Endodermal cell (in vitro differentiated cells): ENCODE results near the gene CAPN5. TPM values are rescaled to one million over a fixed set of nuclear protein-coding genes. Genes with fewer than 3 reads are reported as not detected.

ENCODE experiments used
- DNase-seq: peaks from one replicate; pipeline ENCODE4 v3.0.0-alpha.2; 2017
- H3K27ac ChIP-seq: 2 replicates; pipeline ENCODE4 v1.5.1; 2013; ENCODE audit warnings: mild to moderate bottlenecking, low read depth, low read length, moderate library complexity
- H3K27me3 ChIP-seq: 2 replicates; pipeline ENCODE4 v1.6.1; 2013; ENCODE audit warnings: mild to moderate bottlenecking, low read length, moderate library complexity; ENCODE audit not compliant: insufficient read depth, control insufficient read depth, poor library complexity, severe bottlenecking
- H3K36me3 ChIP-seq: 2 replicates; pipeline ENCODE4 v1.7.0; 2013; ENCODE audit warnings: mild to moderate bottlenecking, low read length, moderate library complexity; ENCODE audit not compliant: control insufficient read depth, insufficient read depth
- H3K4me1 ChIP-seq: one replicate; pipeline ENCODE4 v1.7.0; 2013; ENCODE audit warnings: low read length; ENCODE audit not compliant: control insufficient read depth, insufficient read depth
- H3K4me3 ChIP-seq: 2 replicates; pipeline ENCODE4 v1.5.1; 2013; ENCODE audit warnings: mild to moderate bottlenecking, low read length, moderate library complexity
- H3K9ac ChIP-seq: 2 replicates; pipeline ENCODE4 v1.6.1; 2013; ENCODE audit warnings: mild to moderate bottlenecking, low read length, moderate library complexity; ENCODE audit not compliant: poor library complexity, severe bottlenecking; ENCODE audit errors: extremely low read depth
- H3K9me3 ChIP-seq: 2 replicates; pipeline ENCODE4 v1.6.1; 2013; ENCODE audit warnings: mild to moderate bottlenecking, low read length, moderate library complexity; ENCODE audit not compliant: control insufficient read depth
- H3K27ac Mint-ChIP-seq: 2 replicates; pipeline ENCODE4 v1.8.0; 2020; ENCODE audit warnings: mixed read lengths
- H3K27me3 Mint-ChIP-seq: 2 replicates; pipeline ENCODE4 v1.8.0; 2021; ENCODE audit warnings: mild to moderate bottlenecking, mixed read lengths; ENCODE audit not compliant: insufficient read depth
- H3K36me3 Mint-ChIP-seq: 2 replicates; pipeline ENCODE4 v1.8.0; 2020; ENCODE audit warnings: low read depth, mixed read lengths
- H3K4me1 Mint-ChIP-seq: 2 replicates; pipeline ENCODE4 v1.8.0; 2020; ENCODE audit warnings: mixed read lengths
- H3K4me3 Mint-ChIP-seq: 2 replicates; pipeline ENCODE4 v1.8.0; 2020; ENCODE audit warnings: mild to moderate bottlenecking, moderate library complexity, mixed read lengths
- H3K9me3 Mint-ChIP-seq: 2 replicates; pipeline ENCODE4 v1.8.0; 2020; ENCODE audit warnings: mild to moderate bottlenecking, mixed read lengths
- WGBS, 2 experiments: methylation state at CpG; one replicate each; pipeline versions ENCODE4 v1.1.5 to v1.1.7; 2013; ENCODE audit warnings: missing lambda C conversion rate in 2 of 2, mixed read lengths in 1 of 2; ENCODE audit not compliant: insufficient coverage in 1 of 2, insufficient read length in 1 of 2; 5-methylcytosine and 5-hydroxymethylcytosine counted together
- total RNA-seq, 2 donors: library from RNA; stranded (reverse); fragmentation: NEBNext Ultra II Directional in 1 of 2; extraction: Animal tissue kit (Norgen Biotek cat#: 25700) in 1 of 2; gene quantifications; 2 replicates in 1 of 2; 3 replicates in 1 of 2; pipeline ENCODE4 v1.2.1, GENCODE V29; 2021
- TF ChIP-seq, protein P1 (sequence below): fragments of 200-600 bp; sonication (generic); conservative IDR thresholded peaks from 2 replicates; pipeline ENCODE4 v1.5.0; 2021; ENCODE audit warnings: antibody characterized with exemption, mild to moderate bottlenecking

The CAPN5 gene
- total RNA-seq, 2 donors from 2014 or later, result 17.5 to 21.5 TPM

DNA sequence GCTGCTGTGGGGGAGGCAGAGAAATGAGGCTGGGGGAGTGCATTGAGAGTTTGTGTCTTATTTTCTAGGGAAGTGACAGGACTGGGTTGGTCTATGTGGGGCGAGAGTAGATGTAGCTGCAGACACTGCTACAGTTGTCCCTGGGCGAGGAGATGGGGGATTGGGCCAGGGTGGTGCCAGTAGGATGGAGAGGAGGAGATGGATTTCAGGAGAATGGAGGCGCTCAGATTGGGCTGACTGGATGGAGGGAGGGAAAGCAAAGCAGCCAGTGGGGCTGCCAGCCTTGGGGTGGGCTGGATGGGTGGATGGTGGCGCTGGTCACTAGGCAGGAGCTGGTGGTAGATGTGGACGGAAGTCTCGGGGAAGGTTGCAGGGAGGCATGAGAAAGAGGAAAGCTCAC is 45.2 kb downstream of the CAPN5 start:
- no peaks in the 10 kb centered on the region for H3K36me3 Mint-ChIP-seq
- TF ChIP-seq, protein P1, sequence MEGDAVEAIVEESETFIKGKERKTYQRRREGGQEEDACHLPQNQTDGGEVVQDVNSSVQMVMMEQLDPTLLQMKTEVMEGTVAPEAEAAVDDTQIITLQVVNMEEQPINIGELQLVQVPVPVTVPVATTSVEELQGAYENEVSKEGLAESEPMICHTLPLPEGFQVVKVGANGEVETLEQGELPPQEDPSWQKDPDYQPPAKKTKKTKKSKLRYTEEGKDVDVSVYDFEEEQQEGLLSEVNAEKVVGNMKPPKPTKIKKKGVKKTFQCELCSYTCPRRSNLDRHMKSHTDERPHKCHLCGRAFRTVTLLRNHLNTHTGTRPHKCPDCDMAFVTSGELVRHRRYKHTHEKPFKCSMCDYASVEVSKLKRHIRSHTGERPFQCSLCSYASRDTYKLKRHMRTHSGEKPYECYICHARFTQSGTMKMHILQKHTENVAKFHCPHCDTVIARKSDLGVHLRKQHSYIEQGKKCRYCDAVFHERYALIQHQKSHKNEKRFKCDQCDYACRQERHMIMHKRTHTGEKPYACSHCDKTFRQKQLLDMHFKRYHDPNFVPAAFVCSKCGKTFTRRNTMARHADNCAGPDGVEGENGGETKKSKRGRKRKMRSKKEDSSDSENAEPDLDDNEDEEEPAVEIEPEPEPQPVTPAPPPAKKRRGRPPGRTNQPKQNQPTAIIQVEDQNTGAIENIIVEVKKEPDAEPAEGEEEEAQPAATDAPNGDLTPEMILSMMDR, result no peak

GRCh38 chr11:77112641-77113381 is 46.0 kb downstream of the CAPN5 start:
- no peaks in the 10 kb centered on the region for H3K9me3 ChIP-seq
- TF ChIP-seq, protein P1, result no peak
- Mint-ChIP-seq H3K9me3 (no peaks in the 10 kb centered on the region), H3K27ac (peak overlapping the region; percentile 77), H3K36me3 (peaks cover under 1% of the 10 kb centered on the region), H3K4me1 (peaks cover 4% of the 10 kb centered on the region), H3K4me3 (no peak overlapping the region), H3K27me3 (no peaks in the 10 kb centered on the region)
- WGBS, 2 experiments, result 93 to 100% methylated on average over 9 to 20 of the region's 20 CpGs
- H3K4me1 ChIP-seq, result no peaks in the 10 kb centered on the region
- H3K27me3 ChIP-seq, result no peaks in the 10 kb centered on the region
- H3K36me3 ChIP-seq, result peaks cover 5% of the 10 kb centered on the region
- H3K4me3 ChIP-seq, result no peak overlapping the region
- no peak overlapping the region for H3K27ac ChIP-seq
- no peak overlapping the region for H3K9ac ChIP-seq
- no peak for DNase-seq

More for the DNA sequence above, 45.2 kb downstream of the CAPN5 start:
- Histone ChIP-seq H3K27me3 (no peaks in the 10 kb centered on the region), H3K9ac (no peak overlapping the region), H3K27ac (no peak overlapping the region), H3K9me3 (no peaks in the 10 kb centered on the region), H3K4me1 (no peaks in the 10 kb centered on the region), H3K36me3 (peaks cover 5% of the 10 kb centered on the region), H3K4me3 (no peak overlapping the region)
- Mint-ChIP-seq H3K27me3 (no peaks in the 10 kb centered on the region), H3K27ac (no peak overlapping the region), H3K4me3 (no peak overlapping the region), H3K4me1 (peaks cover 4% of the 10 kb centered on the region), H3K9me3 (no peaks in the 10 kb centered on the region)
- WGBS, 2 experiments, result 81 to 84% methylated on average over 3 to 6 of the region's 6 CpGs
- no peak for DNase-seq

GRCh38 chr11:77113382-77114088 is 46.8 kb downstream of the CAPN5 start:
- H3K4me1 ChIP-seq, result no peaks in the 10 kb centered on the region
- 83 to 84% methylated on average over 1 to 7 of the region's 8 CpGs for WGBS, 2 experiments
- Mint-ChIP-seq H3K27ac (peak overlapping the region; percentile 77), H3K4me1 (peaks cover 4% of the 10 kb centered on the region), H3K36me3 (peaks cover 2% of the 10 kb centered on the region), H3K27me3 (no peaks in the 10 kb centered on the region), H3K9me3 (no peaks in the 10 kb centered on the region), H3K4me3 (no peak overlapping the region)
- TF ChIP-seq, protein P1, result peak; percentile 94
- H3K27me3 ChIP-seq, result no peaks in the 10 kb centered on the region
- peak; percentile 86 for DNase-seq
- H3K9ac ChIP-seq, result no peak overlapping the region
- peaks cover 5% of the 10 kb centered on the region for H3K36me3 ChIP-seq
- no peak overlapping the region for H3K4me3 ChIP-seq
- H3K27ac ChIP-seq, result no peak overlapping the region
- no peaks in the 10 kb centered on the region for H3K9me3 ChIP-seq
